ENCODE data around the gene SLC25A39.
A peak's percentile ranks its signal among the peaks of the same experiment; 100 is the strongest.
"Not testable (repeated sequence)": the region's sequence is repeated elsewhere in the genome, so short reads cannot be mapped to it uniquely, and the experiment has no call there.

Gene SLC25A39

DNA sequence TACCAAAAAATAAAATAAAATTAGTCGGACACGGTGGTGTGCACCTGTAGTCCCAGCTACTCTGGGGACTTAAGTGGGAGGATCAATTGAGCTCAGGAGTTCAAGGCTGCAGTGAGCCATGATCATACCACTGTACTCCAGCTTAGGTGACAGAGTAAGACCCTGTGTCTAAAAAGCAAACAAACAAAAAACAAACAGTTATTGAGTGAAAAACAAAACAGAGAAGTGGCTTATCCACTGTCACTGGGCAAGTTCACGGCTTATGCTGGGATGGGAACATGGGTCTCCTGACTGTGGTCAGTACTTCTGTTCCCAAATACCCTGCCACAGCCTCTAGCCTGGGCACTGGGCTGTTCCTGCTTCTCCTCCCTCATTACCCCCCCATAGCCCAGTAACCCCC, 10.9 kb upstream of the SLC25A39 start:
- DNase-seq (ENCODE audit: low read depth, low spot score), result no peak

DNA sequence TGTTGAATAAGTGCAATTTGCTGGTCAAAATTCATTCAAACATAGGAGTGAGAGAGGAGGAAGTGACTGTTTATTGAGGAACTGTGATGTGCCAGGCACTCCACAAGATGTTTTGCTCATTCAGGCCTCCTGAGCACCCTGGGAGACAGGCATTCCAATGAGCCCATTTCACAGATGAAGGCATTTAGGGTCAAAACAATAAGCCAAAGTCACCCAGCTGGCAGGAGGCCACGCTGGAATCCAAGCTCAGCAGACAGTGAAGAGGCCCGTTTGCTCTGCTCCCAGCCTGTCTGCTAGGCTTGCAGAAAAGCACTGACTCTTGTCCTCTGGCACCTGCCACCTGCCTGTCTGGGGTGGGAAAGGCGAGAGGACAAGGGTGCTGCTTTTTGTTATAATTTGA, 10.1 kb upstream of the SLC25A39 start:
- no peak for DNase-seq (ENCODE audit: low read depth, low spot score)

DNA sequence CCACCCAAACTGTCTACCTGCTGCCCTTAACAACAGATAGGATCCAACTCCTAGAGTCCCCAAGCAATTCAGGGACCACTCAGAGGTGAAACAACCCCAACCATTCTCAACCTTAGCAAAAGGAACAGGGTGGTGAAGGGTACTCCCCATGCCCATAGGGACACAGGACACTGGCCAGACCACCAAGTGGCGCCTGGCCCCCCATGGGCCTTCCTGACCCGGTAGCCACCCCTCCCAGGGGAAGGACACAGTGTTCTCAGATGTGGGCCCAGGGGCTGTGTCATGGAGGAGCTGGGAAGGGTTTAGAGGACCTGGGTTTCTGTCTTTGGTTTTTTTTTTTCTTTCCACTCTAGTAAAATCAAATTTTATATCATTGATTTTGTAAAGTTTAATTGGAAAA, 9.7 kb upstream of the SLC25A39 start:
- no peak for DNase-seq (ENCODE audit: low read depth, low spot score)

DNA sequence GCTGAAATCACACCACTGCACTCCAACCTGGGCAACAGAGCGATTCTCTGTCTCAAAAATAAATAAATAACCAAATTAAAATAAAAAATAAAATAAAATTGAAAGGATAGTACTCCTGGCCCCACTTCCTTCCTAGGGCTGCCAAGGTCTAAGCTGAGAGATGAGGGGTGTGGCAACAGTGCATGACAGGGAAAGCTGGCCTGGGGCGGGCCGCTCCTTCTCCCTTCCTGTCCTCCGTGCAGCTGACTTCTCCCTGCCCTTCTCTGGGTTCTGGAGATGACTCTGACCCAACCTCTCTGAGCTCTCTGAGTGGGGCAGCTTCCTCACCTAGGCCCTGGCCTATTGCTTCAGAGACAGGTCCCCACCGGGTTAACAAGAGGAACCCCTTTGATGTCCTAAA, 8.7 kb upstream of the SLC25A39 start:
- DNase-seq (ENCODE audit: low read depth, low spot score), result no peak

DNA sequence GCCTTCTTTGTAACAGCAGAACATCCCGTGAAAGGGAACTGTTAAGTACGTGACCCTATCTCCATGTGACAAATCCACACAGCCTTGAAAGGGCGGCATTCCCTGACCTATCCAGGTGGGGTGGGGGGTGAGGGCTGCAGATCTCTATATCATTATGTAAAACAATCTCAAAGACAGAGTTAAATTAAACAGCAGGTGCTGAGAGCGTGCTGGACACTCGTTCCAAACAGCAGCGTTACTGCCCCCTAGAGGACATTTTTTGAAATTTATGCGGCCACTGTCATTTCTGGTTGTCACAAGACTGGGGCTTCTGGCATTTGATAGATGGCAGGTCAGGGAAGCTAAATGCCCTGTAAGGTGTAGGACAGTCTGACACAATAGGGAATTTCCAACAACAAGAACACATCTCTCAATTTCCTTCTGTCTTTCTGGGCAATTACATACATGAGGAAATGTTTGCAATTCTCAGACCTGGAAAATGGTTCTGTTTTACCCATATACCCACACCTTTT, 6.7 kb upstream of the SLC25A39 start:
- DNase-seq (ENCODE audit: low read depth, low spot score), result peak; percentile 81

DNA sequence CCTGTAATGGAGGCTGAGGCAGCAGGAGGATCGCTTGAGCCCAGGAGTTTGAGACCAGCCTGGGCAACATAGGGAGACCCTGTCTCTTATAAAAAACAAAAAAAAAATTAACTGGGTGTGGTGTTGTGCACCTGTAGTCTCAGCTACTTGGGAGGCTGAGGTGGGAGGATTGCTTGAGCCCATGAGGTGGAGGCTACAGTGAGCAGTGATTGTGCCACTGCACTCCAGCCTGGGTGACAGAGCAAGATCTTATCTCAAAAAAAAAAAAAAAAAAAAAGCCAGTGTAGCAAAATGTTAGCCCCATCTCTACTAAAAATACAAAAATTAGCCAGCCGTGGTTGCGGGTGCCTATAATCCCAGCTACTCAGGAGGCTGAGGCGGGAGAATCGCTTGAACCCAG, 5.6 kb upstream of the SLC25A39 start:
- not testable (repeated sequence) for DNase-seq (ENCODE audit: low read depth, low spot score)

DNA sequence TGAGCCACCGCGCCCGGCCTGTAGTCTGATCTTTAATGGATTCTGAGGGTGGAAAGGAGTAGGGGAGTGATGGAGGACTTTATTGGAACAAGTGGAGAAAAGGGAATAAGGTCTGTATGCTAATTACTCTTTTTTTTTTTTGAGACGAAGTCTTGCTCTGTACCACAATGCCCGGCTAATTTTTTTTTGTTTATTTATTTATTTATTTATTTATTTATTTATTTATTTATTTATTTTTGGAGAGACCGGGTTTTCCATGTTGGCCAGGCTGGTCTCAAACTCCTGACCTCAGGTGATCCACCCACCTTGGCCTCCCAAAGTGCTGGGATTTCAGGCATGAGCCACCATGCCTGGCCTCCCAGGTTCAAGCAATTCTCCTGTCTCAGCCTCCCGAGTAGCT, 4.9 kb upstream of the SLC25A39 start:
- DNase-seq (ENCODE audit: low read depth, low spot score), result not testable (repeated sequence)

DNA sequence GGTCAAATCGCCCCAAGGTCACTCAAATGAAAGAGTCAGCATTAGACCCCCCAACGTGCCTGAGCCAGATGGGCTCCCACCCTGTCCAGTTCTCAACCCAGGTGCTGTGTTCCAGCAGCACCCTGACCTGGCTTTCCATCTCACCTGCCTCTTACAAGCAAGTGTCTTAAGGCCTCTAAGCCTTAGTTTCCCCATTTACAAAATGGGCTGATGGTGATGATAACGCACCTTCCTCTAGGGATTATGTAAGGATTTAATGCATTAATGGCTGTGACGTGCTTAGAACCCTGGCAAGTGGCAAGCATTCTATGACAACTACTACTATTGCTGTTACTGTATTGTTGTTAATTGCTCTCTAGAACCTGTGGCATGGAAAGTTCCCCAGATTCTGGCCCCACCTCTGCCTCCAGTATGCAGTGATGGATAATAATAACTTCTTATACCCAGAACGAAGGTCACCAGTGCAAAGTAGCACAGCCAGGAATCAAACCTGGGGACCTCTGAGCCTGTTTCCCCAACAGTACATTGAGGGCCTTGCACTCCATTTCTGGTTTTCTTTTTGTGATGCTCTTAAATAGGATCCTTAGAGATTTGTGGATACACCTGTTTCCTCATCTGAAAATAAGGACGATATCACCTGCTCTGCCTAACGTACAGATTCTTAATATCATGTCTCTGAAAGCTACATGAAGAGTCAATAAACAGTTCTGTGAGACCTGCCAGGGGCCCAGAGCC, 3.3 kb upstream of the SLC25A39 start:
- no peak for DNase-seq (ENCODE audit: low read depth, low spot score)

DNA sequence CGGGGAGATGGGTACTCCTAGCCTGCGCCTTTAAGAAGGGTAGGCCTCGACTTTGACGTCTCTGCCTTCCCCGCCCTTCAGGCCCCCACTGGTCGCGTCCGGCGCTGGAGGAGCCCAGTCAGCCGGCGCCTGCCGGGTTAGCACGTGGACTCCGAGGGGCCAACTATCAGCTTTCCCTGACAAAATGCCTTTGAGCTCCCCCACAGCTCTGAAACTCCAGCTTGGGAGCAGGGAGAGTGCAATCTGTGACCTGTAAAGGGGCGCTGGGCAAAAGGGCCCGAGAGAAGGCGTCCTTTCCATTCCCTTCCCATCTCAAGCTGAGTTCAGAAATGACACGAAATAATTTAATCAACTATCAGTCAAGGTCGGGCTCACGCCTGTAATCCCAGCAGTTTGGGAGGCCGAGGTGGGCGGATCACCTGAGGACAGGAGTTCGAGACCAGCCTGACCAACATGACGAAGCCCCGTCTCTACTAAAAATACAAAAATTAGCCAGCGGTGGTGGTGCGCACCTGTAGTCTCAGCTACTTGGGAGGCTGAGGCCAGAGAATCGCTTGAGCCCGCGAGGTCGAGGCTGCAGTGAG, 2.3 kb upstream of the SLC25A39 start:
- peak; percentile 98 for DNase-seq (ENCODE audit: low read depth, low spot score)

DNA sequence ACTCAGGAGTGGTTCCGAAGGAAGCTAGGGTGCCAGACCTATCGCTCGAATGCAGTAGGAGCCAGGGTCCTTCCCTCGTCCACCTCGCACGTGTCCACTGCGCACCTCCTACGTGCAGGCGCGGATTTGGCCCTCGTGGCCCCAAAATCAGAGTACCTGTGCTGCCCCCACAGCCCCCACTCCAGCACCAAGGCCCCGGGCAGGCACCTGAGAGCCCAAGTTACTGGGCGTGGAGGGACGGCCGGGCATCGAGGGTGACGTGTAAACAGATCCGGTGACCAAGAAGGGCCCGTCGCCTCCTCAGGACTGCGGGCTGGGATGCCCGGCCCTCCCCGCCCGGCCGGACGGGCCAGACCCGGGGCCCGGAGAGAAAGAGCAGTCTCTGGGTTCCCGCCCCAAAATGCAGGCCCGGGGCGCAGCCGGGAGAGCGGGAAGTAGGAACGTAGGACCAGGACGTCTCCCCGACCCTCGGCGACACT, 492 bp downstream of the SLC25A39 start:
- no peak for DNase-seq (ENCODE audit: low read depth, low spot score)

DNA sequence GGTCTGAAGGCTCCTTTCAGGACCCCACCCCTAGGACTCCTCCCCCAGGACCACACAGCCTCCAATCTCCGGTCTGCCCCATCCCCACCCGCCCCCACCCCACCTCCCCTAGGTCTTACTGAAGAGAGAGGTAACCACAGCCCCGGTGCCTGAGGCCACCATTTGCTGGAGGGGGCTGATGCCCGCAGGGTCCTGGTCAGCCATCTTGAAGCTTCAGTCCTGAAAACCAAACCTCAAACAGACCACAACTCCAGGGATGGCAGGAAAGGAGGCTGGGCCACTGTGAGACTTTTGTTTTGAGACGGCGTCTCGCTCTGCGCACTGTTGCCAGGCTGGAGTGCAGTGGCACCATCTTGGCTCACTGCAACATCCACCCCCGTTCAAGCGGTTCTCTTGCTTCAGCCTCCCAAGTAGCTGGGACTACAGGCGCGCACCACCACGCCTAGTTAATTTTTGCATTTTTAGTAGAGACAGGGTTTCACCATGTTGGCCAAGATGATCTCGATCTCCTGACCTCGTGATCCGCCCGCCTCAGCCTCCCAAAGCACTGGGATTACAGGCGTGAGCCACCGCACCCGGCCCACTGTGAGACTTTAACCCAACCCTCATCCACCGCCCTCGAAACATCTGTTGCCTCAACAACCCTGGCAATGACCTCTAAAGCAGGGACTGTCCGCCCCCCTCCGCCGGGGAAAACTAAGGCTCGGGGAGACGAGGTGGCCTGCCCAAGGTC, 1.1 kb downstream of the SLC25A39 start:
- no peak for DNase-seq (ENCODE audit: low read depth, low spot score)

DNA sequence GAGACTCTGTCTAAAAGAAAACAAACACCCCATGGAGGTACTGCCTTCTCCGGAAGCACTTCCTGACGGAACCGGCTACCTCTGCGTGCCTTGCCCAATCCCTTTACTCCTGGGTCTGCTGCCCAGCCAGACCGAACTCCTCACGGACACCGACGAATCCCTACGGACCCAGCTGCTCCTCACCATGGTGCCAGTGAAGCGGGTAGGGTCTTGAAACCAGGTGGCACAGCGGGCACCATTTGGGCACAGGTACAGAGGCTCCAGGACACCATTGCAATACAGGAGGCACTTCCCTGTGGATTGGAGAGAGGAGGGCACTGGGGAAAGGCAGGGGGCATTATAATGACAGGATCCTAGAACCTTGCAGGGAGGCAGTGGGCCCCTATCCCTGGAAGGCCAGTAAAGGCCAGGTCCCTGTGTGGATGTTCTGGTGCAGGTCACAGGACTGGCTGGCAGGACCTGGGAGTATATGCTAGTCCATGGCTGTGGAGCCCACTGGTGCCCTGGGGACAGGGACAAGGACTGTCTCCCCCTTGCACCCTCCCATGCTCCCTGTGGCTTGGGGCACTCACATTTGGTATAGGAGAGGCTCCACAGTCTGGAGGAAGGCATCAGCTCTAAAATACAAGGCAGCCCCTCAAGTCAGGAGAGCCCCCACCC, 2.3 kb downstream of the SLC25A39 start:
- DNase-seq (ENCODE audit: low read depth, low spot score), result no peak

DNA sequence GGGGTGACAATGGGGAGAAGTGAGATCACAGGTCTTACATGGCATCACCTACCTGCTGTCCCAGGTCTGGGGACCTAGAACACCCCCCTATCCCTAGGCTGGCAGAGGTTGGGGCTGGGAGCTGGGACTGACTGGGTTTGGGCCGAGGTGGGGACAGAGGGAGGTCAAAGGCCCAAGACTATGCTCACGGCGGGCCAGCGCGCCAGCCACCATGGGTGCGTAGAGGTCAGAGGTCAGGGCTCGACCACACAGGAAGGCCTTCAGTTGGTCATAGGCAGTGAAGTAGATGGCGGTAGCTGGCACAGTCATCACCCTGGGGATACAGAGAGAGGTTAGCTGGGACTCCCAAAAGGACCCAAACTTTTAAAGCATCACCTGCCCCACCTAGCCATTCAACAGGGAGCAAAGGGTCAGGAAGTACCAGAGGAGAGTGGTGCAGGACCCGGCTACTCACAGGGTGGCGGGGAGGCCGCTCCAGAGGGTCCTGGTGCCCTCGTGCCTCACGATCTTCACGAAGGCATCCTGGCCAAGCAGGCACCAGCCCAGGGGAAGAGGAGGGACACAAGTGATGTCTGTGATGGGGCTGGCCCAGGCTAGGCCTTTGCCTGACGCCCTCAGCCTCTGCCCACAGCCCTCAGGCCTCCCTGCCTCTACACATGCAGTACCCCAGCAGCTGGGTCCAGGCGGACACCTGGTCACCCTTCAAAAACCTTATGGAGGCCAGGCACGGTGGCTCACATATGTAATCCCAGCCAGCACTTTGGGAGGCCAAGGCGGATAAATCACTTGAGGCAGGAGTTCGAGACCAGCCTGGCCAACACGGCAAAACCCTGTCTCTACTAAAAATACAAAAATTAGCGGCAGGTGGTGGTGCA, 3.1 kb downstream of the SLC25A39 start:
- DNase-seq (ENCODE audit: low read depth, low spot score), result no peak

DNA sequence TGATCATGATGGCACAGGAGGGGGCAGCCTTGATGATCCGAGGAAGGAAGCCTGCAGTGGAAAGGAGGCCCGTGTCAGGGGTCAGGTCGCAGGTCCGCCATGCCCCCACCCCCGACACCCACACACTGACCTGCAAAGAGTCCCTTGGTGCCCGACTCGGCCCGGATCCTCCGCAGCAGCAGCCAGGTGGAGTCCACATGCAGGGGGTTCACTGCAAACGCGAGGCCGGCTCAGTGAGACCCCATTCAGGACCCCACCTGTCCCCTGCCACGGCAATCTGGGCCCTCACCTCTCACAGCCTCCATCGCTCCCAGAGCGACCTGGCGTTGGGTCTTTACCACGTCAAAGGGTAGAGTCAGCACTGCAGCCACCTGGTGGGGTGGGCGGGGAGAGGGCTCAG, 4.6 kb downstream of the SLC25A39 start:
- no peak for DNase-seq (ENCODE audit: low read depth, low spot score)

DNA sequence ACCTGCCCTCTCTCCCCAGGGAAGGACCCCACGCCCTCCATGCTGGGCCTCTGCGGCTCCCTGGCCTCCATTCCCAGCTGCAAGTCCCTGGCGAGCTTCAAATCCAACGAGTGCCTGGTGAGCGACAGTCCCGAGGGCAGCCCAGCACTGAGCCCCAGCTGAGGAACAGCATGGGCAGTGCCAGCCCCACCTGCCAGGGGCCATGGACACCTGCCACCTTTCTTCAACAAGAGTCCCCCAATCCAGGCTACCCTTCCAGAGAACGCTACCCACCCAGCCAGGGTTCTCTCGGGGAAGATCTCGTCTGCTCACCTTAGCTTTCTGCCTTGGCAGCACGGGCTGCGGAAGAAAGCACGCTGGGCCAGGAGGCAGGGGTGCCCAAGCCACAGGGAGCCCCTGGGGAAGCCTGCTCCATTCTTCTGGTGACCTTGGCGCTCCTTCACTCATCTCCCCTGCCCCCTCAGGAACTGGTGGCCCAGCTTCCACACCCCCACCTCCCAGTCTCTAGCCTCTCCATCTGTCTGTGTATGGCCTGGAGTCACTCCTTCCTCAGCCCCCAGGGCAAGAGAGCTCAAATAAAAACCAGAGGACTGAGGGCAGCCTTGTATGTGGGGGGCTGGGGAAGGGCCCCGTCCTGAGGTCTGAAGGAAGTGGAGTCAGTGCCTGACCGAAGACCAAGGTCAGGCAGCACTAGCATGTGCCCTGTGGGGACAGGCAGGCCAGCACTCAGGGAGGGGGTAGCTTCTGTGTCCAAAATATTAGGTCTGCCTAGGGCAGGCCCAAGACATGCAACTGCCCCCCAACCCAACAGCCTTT, 6.3 kb downstream of the SLC25A39 start:
- no peak for DNase-seq (ENCODE audit: low read depth, low spot score)

DNA sequence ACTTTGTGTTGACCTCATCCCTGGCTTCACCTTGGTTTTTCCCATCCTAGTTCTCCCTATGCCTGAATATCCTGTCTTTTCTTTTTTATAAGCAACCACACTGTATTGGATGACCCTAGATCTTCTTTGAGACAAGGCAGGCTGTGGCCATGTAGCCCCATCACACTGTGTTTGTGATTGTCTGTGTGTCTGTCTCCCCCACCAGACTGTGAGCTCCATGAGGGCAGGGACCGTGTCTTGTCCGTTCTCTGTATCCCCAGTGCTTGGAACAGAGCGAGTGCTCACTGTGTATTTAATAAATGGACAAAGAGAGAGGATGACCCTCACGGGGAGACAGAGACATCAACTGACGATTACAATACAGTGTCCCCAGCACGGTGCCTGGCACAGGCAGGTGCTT, 7.1 kb downstream of the SLC25A39 start:
- no peak for DNase-seq (ENCODE audit: low read depth, low spot score)

DNA sequence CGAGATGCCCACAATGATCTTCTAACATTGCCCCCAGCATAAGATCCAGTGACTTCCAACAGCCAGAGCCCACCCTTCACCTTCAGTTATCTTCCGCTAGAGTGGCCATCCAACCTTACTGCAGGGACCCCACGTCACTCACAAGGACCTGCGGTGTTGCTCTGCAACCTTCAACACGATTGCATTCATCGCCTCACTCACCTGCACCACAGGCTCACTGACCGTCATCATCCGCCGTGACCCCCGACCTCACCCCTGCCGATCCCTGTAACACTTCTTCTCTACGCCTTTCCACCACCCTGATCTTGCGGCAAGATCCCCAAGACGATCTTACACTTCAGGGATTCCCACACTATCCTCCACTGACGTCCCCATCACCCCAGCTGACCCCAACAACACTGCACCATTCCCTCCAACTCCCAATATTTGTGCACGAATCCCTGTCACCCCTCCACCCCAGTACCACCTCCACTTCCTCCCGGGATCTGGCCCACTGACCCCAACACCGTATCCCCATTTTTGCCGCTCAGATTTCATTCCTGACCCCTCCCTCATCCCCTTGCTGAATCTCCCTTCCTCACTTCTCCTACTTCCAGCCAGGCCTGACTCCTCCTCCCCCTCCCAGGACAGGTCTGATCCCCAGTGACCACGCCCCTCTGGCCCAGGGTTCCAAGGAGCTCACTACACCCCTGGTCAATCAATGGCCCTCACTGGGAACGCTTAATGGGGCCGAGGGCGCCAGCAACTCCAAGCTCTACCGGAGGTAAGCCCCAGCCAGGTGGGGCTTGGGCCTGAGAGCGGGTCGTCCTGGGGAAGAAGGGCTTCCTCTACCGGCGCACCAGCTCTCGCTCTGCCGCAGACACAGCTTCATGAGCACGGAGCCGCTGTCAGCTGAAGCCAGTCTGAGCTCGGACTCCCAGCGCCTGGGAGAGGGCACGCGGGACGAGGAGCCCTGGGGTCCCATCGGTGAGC, 8.6 kb downstream of the SLC25A39 start:
- no peak for DNase-seq (ENCODE audit: low read depth, low spot score)

DNA sequence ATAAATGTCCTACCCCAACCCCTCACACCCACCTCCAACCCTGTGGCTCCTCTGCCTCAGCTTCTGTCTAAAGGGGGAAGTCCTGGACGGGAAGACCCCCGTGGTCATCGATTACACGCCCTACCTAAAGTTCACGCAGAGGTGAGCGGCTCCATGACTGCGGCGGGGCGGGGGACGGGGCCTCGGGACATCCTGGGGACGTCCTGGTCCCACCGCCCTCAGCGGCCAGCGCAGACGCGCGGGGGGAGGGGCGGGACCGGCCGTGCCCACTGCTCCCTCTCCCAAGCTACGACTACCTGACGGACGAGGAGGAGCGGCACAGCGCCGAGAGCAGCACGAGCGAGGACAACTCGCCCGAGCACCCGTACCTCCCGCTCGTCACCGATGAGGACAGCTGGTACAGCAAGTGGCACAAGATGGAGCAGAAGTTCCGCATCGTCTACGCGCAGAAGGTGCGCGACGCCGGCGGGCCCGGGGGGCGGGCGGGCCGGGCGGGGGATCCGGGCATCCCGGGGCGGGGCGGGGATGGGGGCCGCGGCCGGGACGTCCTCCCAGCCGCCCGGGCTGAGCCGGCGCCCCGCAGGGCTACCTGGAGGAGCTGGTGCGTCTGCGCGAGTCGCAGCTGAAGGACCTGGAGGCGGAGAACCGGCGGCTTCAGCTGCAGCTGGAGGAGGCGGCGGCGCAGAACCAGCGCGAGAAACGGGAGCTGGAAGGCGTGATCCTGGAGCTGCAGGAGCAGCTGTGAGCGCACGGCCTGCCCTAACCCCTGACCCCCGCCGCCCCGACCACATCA, 9.6 kb downstream of the SLC25A39 start:
- DNase-seq (ENCODE audit: low read depth, low spot score), result peak; percentile 65

Measured in astrocyte of the hippocampus (primary cell).